ENCODE results near the gene RHOD. TPM values are rescaled to one million over a fixed set of nuclear protein-coding genes. Genes with fewer than 3 reads are reported as not detected.

RHOD gene
- total RNA-seq, 4 donors from 2014 or later, result 18.9 to 87.0 (median 24.4) TPM

DNA sequence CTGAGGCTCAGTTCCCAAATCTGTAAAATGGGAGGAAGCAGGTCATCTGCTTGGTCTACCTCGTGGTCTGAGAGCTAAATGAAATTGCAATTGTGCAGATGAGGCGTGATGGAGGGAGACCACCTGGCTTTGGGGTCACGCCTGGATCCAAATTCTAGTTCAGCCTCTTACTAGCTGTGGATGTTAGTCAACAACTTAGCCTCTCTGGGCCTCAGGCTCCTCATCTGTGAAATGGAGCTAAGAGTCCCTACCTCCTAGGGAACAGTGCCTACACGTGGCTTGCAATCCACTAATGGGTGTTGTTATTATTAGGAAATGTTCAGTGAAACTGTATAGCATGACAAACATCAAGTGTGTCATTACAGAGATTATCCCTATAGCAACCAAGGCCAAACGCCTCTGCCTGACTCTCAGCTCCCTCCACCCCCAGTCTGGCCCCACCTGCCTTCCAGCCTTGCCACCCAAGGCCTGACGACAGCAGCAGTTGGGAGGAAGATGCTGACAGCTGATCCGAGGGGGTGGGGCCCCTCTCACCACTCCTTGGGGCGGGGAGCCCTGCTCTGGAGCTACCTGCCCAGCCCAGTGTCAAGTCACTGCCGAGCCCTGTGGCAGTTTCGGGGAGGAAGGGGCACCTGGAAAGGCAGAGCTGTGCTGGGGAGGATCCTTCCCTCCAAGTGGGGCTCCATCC is 1.7 kb upstream of the RHOD start:
- Histone ChIP-seq H3K36me3 (no peaks in the 10 kb centered on the region), H3K27ac (peak overlapping the region; percentile 73 to 90 (median 84)), H3K9me3 (no peaks in the 10 kb centered on the region), H3K4me3 (peak overlapping the region in 1 of 4 donors; percentile 34), H3K4me1 (peaks cover 14 to 28% of the 10 kb centered on the region in 2 donors), H3K27me3 (no peaks in the 10 kb centered on the region)
- TF ChIP-seq, protein P1, sequence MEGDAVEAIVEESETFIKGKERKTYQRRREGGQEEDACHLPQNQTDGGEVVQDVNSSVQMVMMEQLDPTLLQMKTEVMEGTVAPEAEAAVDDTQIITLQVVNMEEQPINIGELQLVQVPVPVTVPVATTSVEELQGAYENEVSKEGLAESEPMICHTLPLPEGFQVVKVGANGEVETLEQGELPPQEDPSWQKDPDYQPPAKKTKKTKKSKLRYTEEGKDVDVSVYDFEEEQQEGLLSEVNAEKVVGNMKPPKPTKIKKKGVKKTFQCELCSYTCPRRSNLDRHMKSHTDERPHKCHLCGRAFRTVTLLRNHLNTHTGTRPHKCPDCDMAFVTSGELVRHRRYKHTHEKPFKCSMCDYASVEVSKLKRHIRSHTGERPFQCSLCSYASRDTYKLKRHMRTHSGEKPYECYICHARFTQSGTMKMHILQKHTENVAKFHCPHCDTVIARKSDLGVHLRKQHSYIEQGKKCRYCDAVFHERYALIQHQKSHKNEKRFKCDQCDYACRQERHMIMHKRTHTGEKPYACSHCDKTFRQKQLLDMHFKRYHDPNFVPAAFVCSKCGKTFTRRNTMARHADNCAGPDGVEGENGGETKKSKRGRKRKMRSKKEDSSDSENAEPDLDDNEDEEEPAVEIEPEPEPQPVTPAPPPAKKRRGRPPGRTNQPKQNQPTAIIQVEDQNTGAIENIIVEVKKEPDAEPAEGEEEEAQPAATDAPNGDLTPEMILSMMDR (IDR thresholded peaks at IDR 0.05 in 4 of 5, conservative IDR thresholded peaks at IDR 0.05 in 1 of 5), result no peak
- peak; percentile 48 to 73 for TF ChIP-seq POLR2A (IDR thresholded peaks at IDR 0.05)
- in situ Hi-C loops (cut with MboI; ENCODE audit: low sequenced_read_pairs in 4 of 4), result no loop called here
- peak; percentile 62 to 78 for ATAC-seq
- DNase-seq, result peak; percentile 73 to 78
- intact Hi-C loops (cut with DNase I; ENCODE audit: low total_unique reads), result loop anchor here (1.0 to 5.0 kb wide), 3 partner anchors 16 to 112 kb away; partner anchors contain the start of gene KDM2A

DNA sequence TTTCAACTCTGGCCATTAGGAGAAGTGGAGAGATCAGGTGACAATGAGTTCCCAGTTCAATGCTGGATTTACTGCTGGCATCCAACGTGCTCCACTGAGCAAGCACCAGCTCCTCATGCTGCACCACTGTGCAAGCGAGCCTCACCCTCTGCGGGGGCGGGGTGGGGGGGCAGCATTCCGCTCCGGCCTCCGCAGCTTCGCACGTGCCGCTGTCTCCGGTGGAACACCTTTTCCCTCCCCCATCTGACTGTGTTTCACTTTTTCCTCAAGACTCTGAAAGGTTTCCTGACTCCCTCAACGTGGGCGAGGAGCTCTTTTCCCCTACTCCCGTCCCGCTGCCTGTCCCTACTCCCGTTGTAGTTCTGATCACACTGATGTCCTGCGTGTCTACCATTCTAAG is 835 bp upstream of the RHOD start:
- Histone ChIP-seq H3K4me3 (peak overlapping the region in 3 of 4 donors; percentile 40 to 59 (median 55)), H3K4me1 (peaks cover 14 to 28% of the 10 kb centered on the region in 2 donors), H3K36me3 (no peaks in the 10 kb centered on the region), H3K27me3 (no peaks in the 10 kb centered on the region), H3K9me3 (no peaks in the 10 kb centered on the region), H3K27ac (peak overlapping the region; percentile 64 to 90 (median 84))
- no peak for TF ChIP-seq POLR2A (IDR thresholded peaks at IDR 0.05)
- TF ChIP-seq, protein P1 (IDR thresholded peaks at IDR 0.05 in 4 of 5, conservative IDR thresholded peaks at IDR 0.05 in 1 of 5), result no peak
- in situ Hi-C loops (cut with MboI; ENCODE audit: low sequenced_read_pairs in 4 of 4) (no loop called here), intact Hi-C loops (cut with DNase I; ENCODE audit: low total_unique reads) (loop anchor here (2.0 kb wide), 1 partner anchor 63 kb away; the partner anchor contains the start of gene KDM2A)
- ATAC-seq, result peak; percentile 18 to 24
- no peak for DNase-seq

DNA sequence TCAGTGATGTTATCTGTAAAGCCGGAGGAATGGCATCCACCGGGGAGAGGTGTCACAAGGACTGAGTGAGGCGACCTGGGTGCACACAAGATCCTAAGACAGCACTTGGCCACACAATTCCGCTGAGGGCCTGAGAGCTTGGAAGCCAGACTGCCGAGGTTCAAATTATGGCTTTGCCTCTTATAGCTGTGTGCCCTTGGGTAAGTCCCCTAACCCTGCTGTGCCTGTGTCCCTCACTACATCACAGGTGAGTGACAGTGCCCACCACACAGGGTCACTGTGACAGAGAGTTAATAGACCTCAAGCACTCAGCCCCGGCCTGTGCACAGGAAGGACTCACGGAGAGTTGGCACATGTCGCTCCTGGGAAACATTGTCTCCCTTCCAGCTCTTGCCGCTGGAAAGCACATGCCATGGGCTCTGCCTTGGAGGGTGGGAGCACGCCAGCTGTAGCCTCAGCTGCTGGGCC is 592 bp downstream of the RHOD start:
- TF ChIP-seq POLR2A (IDR thresholded peaks at IDR 0.05), result no peak
- TF ChIP-seq, protein P1 (IDR thresholded peaks at IDR 0.05 in 4 of 5, conservative IDR thresholded peaks at IDR 0.05 in 1 of 5), result no peak
- H3K9me3 ChIP-seq, result no peaks in the 10 kb centered on the region
- peaks cover 14 to 28% of the 10 kb centered on the region in 2 donors for H3K4me1 ChIP-seq
- in situ Hi-C loops (cut with MboI; ENCODE audit: low sequenced_read_pairs in 4 of 4), result no loop called here
- no peak for DNase-seq
- peak; percentile 11 to 15 for ATAC-seq
- no peaks in the 10 kb centered on the region for H3K36me3 ChIP-seq
- H3K27ac ChIP-seq, result peak overlapping the region in 3 of 4 donors; percentile 59 to 90 (median 86)
- peak overlapping the region; percentile 40 to 59 (median 52) for H3K4me3 ChIP-seq
- H3K27me3 ChIP-seq, result no peaks in the 10 kb centered on the region
- intact Hi-C loops (cut with DNase I; ENCODE audit: low total_unique reads), result no loop called here

DNA sequence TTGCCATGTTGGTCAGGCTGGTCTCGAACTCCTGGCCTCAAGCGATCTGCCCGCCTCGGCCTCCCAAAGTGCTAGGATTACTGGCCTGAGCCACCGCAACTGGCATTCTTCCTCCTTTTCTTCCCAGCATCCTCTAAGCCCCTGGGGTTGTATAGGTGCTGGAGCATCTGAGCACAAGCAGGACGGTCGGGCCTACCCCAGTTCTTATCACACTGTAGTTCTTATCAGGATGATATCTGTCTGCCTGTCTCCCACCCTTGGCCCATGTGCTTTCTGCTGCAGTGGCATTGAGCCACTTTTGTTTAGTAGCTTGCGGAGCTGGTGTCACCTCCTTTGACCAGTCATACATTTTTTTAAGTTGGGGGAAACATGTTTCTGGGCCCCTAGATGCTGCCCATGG is 1.9 kb downstream of the RHOD start:
- intact Hi-C loops (cut with DNase I; ENCODE audit: low total_unique reads) (no loop called here), in situ Hi-C loops (cut with MboI; ENCODE audit: low sequenced_read_pairs in 4 of 4) (no loop called here)
- no peaks in the 10 kb centered on the region for H3K36me3 ChIP-seq
- no peak for DNase-seq
- no peak for ATAC-seq
- no peak overlapping the region for H3K4me3 ChIP-seq
- H3K27me3 ChIP-seq, result no peaks in the 10 kb centered on the region
- H3K9me3 ChIP-seq, result no peaks in the 10 kb centered on the region
- no peak for TF ChIP-seq POLR2A (IDR thresholded peaks at IDR 0.05)
- TF ChIP-seq, protein P1 (IDR thresholded peaks at IDR 0.05 in 4 of 5, conservative IDR thresholded peaks at IDR 0.05 in 1 of 5), result no peak
- H3K4me1 ChIP-seq, result peaks cover 14 to 28% of the 10 kb centered on the region in 2 donors
- peak overlapping the region in 1 of 4 donors; percentile 90 for H3K27ac ChIP-seq
